ENCODE measurements around the gene EPC1. TPM values are rescaled to one million over a fixed set of nuclear protein-coding genes. Genes with fewer than 3 reads are reported as not detected.
A peak's percentile ranks its signal among the peaks of the same experiment; 100 is the strongest.
"Not testable (repeated sequence)": the region's sequence is repeated elsewhere in the genome, so short reads cannot be mapped to it uniquely, and the experiment has no call there.

EPC1 gene
- total RNA-seq, 3 donors from 2014 or later: 33.7 to 47.9 (median 46.9) TPM

- Histone ChIP-seq H3K36me3 (ENCODE audit: low read depth) (no peaks in the 10 kb centered on the region), H3K9me3 (no peaks in the 10 kb centered on the region), H3K4me3 (no peak overlapping the region), H3K4me1 (ENCODE audit: low read depth) (peaks cover 14% of the 10 kb centered on the region)
- ATAC-seq: peak; percentile 86
- peak; percentile 51 for TF ChIP-seq CTCF (IDR thresholded peaks at IDR 0.05)
- peak in 2 of 3 donors; percentile 66 to 76 for DNase-seq
- intact Hi-C loops (cut with DNase I, micrococcal nuclease): no loop called here
Observed at GRCh38 chr10:32367793-32368453, 21.0 kb upstream of the EPC1 start.

- no peaks in the 10 kb centered on the region for H3K36me3 ChIP-seq (ENCODE audit: low read depth)
- no peak overlapping the region for H3K4me3 ChIP-seq
- DNase-seq (no peak), ATAC-seq (peak; percentile 16)
- TF ChIP-seq CTCF (IDR thresholded peaks at IDR 0.05): no peak
- H3K9me3 ChIP-seq: no peaks in the 10 kb centered on the region
- intact Hi-C loops (cut with DNase I, micrococcal nuclease): no loop called here
- peaks cover 14% of the 10 kb centered on the region for H3K4me1 ChIP-seq (ENCODE audit: low read depth)
Observed at GRCh38 chr10:32366588-32366987, 19.6 kb upstream of the EPC1 start.

GRCh38 chr10:32366111-32366510, 19.2 kb upstream of the EPC1 start:
- Histone ChIP-seq H3K36me3 (ENCODE audit: low read depth) (no peaks in the 10 kb centered on the region), H3K4me1 (ENCODE audit: low read depth) (peaks cover 17% of the 10 kb centered on the region), H3K4me3 (no peak overlapping the region), H3K9me3 (no peaks in the 10 kb centered on the region)
- intact Hi-C loops (cut with DNase I, micrococcal nuclease): no loop called here
- no peak for DNase-seq
- no peak for TF ChIP-seq CTCF (IDR thresholded peaks at IDR 0.05)
- peak; percentile 68 for ATAC-seq

- intact Hi-C loops (cut with DNase I, micrococcal nuclease); H3K9me3 ChIP-seq; DNase-seq; H3K4me3 ChIP-seq; H3K36me3 ChIP-seq (ENCODE audit: low read depth); ATAC-seq: not testable (repeated sequence)
- peaks cover 21% of the 10 kb centered on the region for H3K4me1 ChIP-seq (ENCODE audit: low read depth)
Observed at GRCh38 chr10:32365404-32365803, 18.4 kb upstream of the EPC1 start.

- peaks cover 17% of the 10 kb centered on the region for H3K4me1 ChIP-seq (ENCODE audit: low read depth)
- intact Hi-C loops (cut with DNase I, micrococcal nuclease): no loop called here
Observed at GRCh38 chr10:32362571-32362970, 15.6 kb upstream of the EPC1 start.

GRCh38 chr10:32360884-32361283, 13.9 kb upstream of the EPC1 start:
- intact Hi-C loops (cut with DNase I, micrococcal nuclease): no loop called here
- no peak for DNase-seq
- Histone ChIP-seq H3K36me3 (ENCODE audit: low read depth) (no peaks in the 10 kb centered on the region), H3K4me1 (ENCODE audit: low read depth) (peaks cover 7% of the 10 kb centered on the region), H3K4me3 (no peak overlapping the region), H3K9me3 (no peaks in the 10 kb centered on the region)
- no peak for ATAC-seq
- TF ChIP-seq CTCF (IDR thresholded peaks at IDR 0.05): no peak

More at GRCh38 chr10:32362571-32362970, 15.6 kb upstream of the EPC1 start:
- Histone ChIP-seq H3K36me3 (ENCODE audit: low read depth) (no peaks in the 10 kb centered on the region), H3K4me3 (no peak overlapping the region), H3K9me3 (no peaks in the 10 kb centered on the region)
- ATAC-seq: no peak
- no peak for TF ChIP-seq CTCF (IDR thresholded peaks at IDR 0.05)
- no peak for DNase-seq
